Naive B cell (primary cell): ENCODE measurements around the gene MMD. TPM values are rescaled to one million over a fixed set of nuclear protein-coding genes. Genes with fewer than 3 reads are reported as not detected.
A peak's percentile ranks its signal among the peaks of the same experiment; 100 is the strongest.

Experiments used
- ATAC-seq, 2 donors: fragments of 150-1000 bp; cut with Tn5 transposase; 2 replicates each; pipeline ENCODE4 v1.10.0; 2021; ENCODE audit warnings: low read depth in 2 of 2, mild to moderate bottlenecking in 2 of 2, moderate library complexity in 2 of 2
- DNase-seq: peaks from one replicate; pipeline ENCODE4 v3.0.0; 2022
- H3K27ac Mint-ChIP-seq, 6 donors: one replicate each; pipeline ENCODE4 v1.8.0; 2020 to 2022; ENCODE audit warnings: mild to moderate bottlenecking in 6 of 6, mixed read lengths in 6 of 6, moderate library complexity in 5 of 6, inconsistent platforms in 2 of 6
- H3K27me3 Mint-ChIP-seq, 3 donors: one replicate each; pipeline ENCODE4 v1.8.0; 2021 to 2022; ENCODE audit warnings: mixed read lengths in 3 of 3, mild to moderate bottlenecking in 1 of 3
- H3K36me3 Mint-ChIP-seq, 2 donors: one replicate each; pipeline ENCODE4 v1.8.0; 2020 to 2022; ENCODE audit warnings: mixed read lengths in 2 of 2, inconsistent platforms in 1 of 2, mild to moderate bottlenecking in 1 of 2
- H3K4me1 Mint-ChIP-seq, 3 donors: one replicate each; pipeline ENCODE4 v1.8.0; 2020 to 2022; ENCODE audit warnings: mixed read lengths in 3 of 3, inconsistent platforms in 1 of 3, mild to moderate bottlenecking in 1 of 3, moderate library complexity in 1 of 3
- H3K4me3 Mint-ChIP-seq, 8 donors: one replicate each; pipeline ENCODE4 v1.8.0; 2020 to 2022; ENCODE audit warnings: mild to moderate bottlenecking in 8 of 8, mixed read lengths in 8 of 8, moderate library complexity in 8 of 8, inconsistent platforms in 2 of 8
- H3K9me3 Mint-ChIP-seq, 7 donors: one replicate each; pipeline ENCODE4 v1.8.0; 2020 to 2022; ENCODE audit warnings: mixed read lengths in 7 of 7, mild to moderate bottlenecking in 5 of 7, inconsistent platforms in 2 of 7, moderate library complexity in 1 of 7
- polyA plus RNA-seq, 6 donors: library from polyadenylated mRNA; unstranded; fragments of 300-500 nt; fragmentation: Illumina TruSeq; gene quantifications; one replicate each; pipeline ENCODE4 v1.2.3, GENCODE V29; 2021; ENCODE audit warnings: low read depth in 6 of 6

MMD gene
- polyA plus RNA-seq, 6 donors from 2014 or later = 21.3 to 53.8 (median 32.0) TPM

GRCh38 chr17:55363033-55363432 lies 58.6 kb downstream of the MMD start:
- Mint-ChIP-seq H3K36me3 (peaks cover 8 to 10% of the 10 kb centered on the region in 2 donors), H3K27me3 (peaks cover 4 to 39% (median 34%) of the 10 kb centered on the region in 3 donors), H3K9me3 (peaks cover 4 to 27% (median 13%) of the 10 kb centered on the region in 7 donors), H3K4me1 (no peaks in the 10 kb centered on the region), H3K27ac (peak overlapping the region in 1 of 6 donors; percentile 9), H3K4me3 (no peak overlapping the region)
- ATAC-seq (no peak), DNase-seq (no peak)

- Mint-ChIP-seq H3K4me1 (peaks cover 0 to 8% (median 4%) of the 10 kb centered on the region in 3 donors), H3K9me3 (peaks cover 4 to 27% (median 13%) of the 10 kb centered on the region in 7 donors), H3K36me3 (peaks cover 8 to 10% of the 10 kb centered on the region in 2 donors), H3K27me3 (peaks cover 9 to 41% (median 33%) of the 10 kb centered on the region in 3 donors), H3K27ac (no peak overlapping the region), H3K4me3 (no peak overlapping the region)
- DNase-seq (no peak), ATAC-seq (no peak)
These were observed 60.7 kb downstream of the MMD start for GRCh38 chr17:55360971-55361370.

- DNase-seq = peak; percentile 53
- Mint-ChIP-seq H3K36me3 (peaks cover 8 to 10% of the 10 kb centered on the region in 2 donors), H3K4me1 (peaks cover 0 to 8% (median 4%) of the 10 kb centered on the region in 3 donors), H3K9me3 (peaks cover 3 to 27% (median 11%) of the 10 kb centered on the region in 7 donors), H3K27me3 (peaks cover 9 to 38% (median 34%) of the 10 kb centered on the region in 3 donors), H3K4me3 (no peak overlapping the region), H3K27ac (no peak overlapping the region)
- ATAC-seq = peak; percentile 83 to 92
These were observed 65.0 kb downstream of the MMD start for GRCh38 chr17:55356434-55357328.

GRCh38 chr17:55354941-55355340 lies 66.7 kb downstream of the MMD start:
- H3K4me3 Mint-ChIP-seq = no peak overlapping the region
- peaks cover 0 to 8% (median 4%) of the 10 kb centered on the region in 3 donors for H3K4me1 Mint-ChIP-seq
- no peaks in the 10 kb centered on the region for H3K36me3 Mint-ChIP-seq
- peaks cover 9 to 26% (median 24%) of the 10 kb centered on the region in 3 donors for H3K27me3 Mint-ChIP-seq
- no peak for ATAC-seq
- no peak for DNase-seq
- H3K27ac Mint-ChIP-seq = no peak overlapping the region
- H3K9me3 Mint-ChIP-seq = peaks cover 0 to 11% (median 0%) of the 10 kb centered on the region in 7 donors

- peaks cover 0 to 8% (median 4%) of the 10 kb centered on the region in 3 donors for H3K4me1 Mint-ChIP-seq
- ATAC-seq (no peak), DNase-seq (no peak)
- H3K9me3 Mint-ChIP-seq = peaks cover 0 to 8% (median 0%) of the 10 kb centered on the region in 7 donors
- H3K4me3 Mint-ChIP-seq = no peak overlapping the region
- H3K36me3 Mint-ChIP-seq = no peaks in the 10 kb centered on the region
- H3K27me3 Mint-ChIP-seq = peaks cover 9 to 26% (median 24%) of the 10 kb centered on the region in 3 donors
- no peak overlapping the region for H3K27ac Mint-ChIP-seq
These were observed 67.6 kb downstream of the MMD start for GRCh38 chr17:55354010-55354409.

- Mint-ChIP-seq H3K4me1 (peaks cover 4 to 6% (median 4%) of the 10 kb centered on the region in 3 donors), H3K27me3 (peaks cover 11 to 32% (median 27%) of the 10 kb centered on the region in 3 donors), H3K4me3 (no peak overlapping the region), H3K36me3 (peaks cover 0 to 5% of the 10 kb centered on the region in 2 donors), H3K9me3 (peaks cover 0 to 8% (median 5%) of the 10 kb centered on the region in 7 donors), H3K27ac (no peak overlapping the region)
- no peak for ATAC-seq
- DNase-seq = no peak
These were observed 70.4 kb downstream of the MMD start for GRCh38 chr17:55351226-55351625.

- Mint-ChIP-seq H3K27me3 (peaks cover 12 to 34% (median 25%) of the 10 kb centered on the region in 3 donors), H3K9me3 (peaks cover 0 to 8% (median 5%) of the 10 kb centered on the region in 7 donors), H3K36me3 (peaks cover 0 to 5% of the 10 kb centered on the region in 2 donors), H3K4me1 (peaks cover 4 to 6% (median 4%) of the 10 kb centered on the region in 3 donors), H3K4me3 (no peak overlapping the region), H3K27ac (no peak overlapping the region)
- DNase-seq = no peak
- ATAC-seq = no peak
These were observed 70.8 kb downstream of the MMD start for GRCh38 chr17:55350825-55351205.

- peaks cover 4 to 6% (median 4%) of the 10 kb centered on the region in 3 donors for H3K4me1 Mint-ChIP-seq
These were observed 72.8 kb downstream of the MMD start for GRCh38 chr17:55348749-55349354.

GRCh38 chr17:55347341-55347740 lies 74.3 kb downstream of the MMD start:
- Mint-ChIP-seq H3K4me1 (peaks cover 4 to 6% (median 4%) of the 10 kb centered on the region in 3 donors), H3K4me3 (no peak overlapping the region), H3K27ac (no peak overlapping the region), H3K9me3 (peaks cover 0 to 9% (median 4%) of the 10 kb centered on the region in 7 donors), H3K27me3 (peaks cover 19 to 34% (median 23%) of the 10 kb centered on the region in 3 donors), H3K36me3 (peaks cover 0 to 5% of the 10 kb centered on the region in 2 donors)
- ATAC-seq (no peak), DNase-seq (no peak)

More at GRCh38 chr17:55348749-55349354, 72.8 kb downstream of the MMD start:
- ATAC-seq (peak in 1 of 2 donors; percentile 43), DNase-seq (peak; percentile 13)
- H3K4me3 Mint-ChIP-seq = peak overlapping the region in 1 of 8 donors; percentile 63
- no peak overlapping the region for H3K27ac Mint-ChIP-seq
- H3K27me3 Mint-ChIP-seq = peaks cover 15 to 26% (median 21%) of the 10 kb centered on the region in 3 donors
- peaks cover 0 to 11% (median 7%) of the 10 kb centered on the region in 7 donors for H3K9me3 Mint-ChIP-seq
- peaks cover 0 to 5% of the 10 kb centered on the region in 2 donors for H3K36me3 Mint-ChIP-seq

GRCh38 chr17:55346658-55347057 lies 75.0 kb downstream of the MMD start:
- Mint-ChIP-seq H3K27me3 (peaks cover 17 to 30% (median 23%) of the 10 kb centered on the region in 3 donors), H3K36me3 (peaks cover 0 to 5% of the 10 kb centered on the region in 2 donors), H3K9me3 (peaks cover 0 to 9% (median 4%) of the 10 kb centered on the region in 7 donors), H3K4me3 (no peak overlapping the region), H3K4me1 (peaks cover 4 to 6% (median 4%) of the 10 kb centered on the region in 3 donors), H3K27ac (no peak overlapping the region)
- ATAC-seq (no peak), DNase-seq (no peak)

- Mint-ChIP-seq H3K36me3 (peaks cover 0 to 5% of the 10 kb centered on the region in 2 donors), H3K4me1 (peaks cover 4 to 6% (median 4%) of the 10 kb centered on the region in 3 donors), H3K27ac (no peak overlapping the region), H3K4me3 (no peak overlapping the region), H3K27me3 (peaks cover 23 to 34% (median 23%) of the 10 kb centered on the region in 3 donors), H3K9me3 (peaks cover 0 to 9% (median 4%) of the 10 kb centered on the region in 7 donors)
- no peak for DNase-seq
- ATAC-seq = no peak
These were observed 76.5 kb downstream of the MMD start for GRCh38 chr17:55345132-55345531.

GRCh38 chr17:55344514-55344997 lies 77.1 kb downstream of the MMD start:
- DNase-seq = no peak
- no peak overlapping the region for H3K27ac Mint-ChIP-seq
- H3K27me3 Mint-ChIP-seq = peaks cover 26 to 40% (median 28%) of the 10 kb centered on the region in 3 donors
- peaks cover 4 to 6% (median 4%) of the 10 kb centered on the region in 3 donors for H3K4me1 Mint-ChIP-seq
- peaks cover 0 to 9% (median 4%) of the 10 kb centered on the region in 7 donors for H3K9me3 Mint-ChIP-seq
- H3K4me3 Mint-ChIP-seq = no peak overlapping the region
- H3K36me3 Mint-ChIP-seq = peaks cover 0 to 5% of the 10 kb centered on the region in 2 donors
- ATAC-seq = no peak
